HG03342 (cell line): Measurements from ENCODE around the gene DOCK4.
A peak's percentile ranks its signal among the peaks of the same experiment; 100 is the strongest.

Experiments
- ATAC-seq: cut with Tn5 transposase; IDR thresholded peaks from one replicate; pipeline ENCODE4 v1.9.1; 2021; ENCODE audit warnings: mild to moderate bottlenecking, moderate library complexity; ENCODE audit not compliant: unreplicated experiment

Gene DOCK4

DNA sequence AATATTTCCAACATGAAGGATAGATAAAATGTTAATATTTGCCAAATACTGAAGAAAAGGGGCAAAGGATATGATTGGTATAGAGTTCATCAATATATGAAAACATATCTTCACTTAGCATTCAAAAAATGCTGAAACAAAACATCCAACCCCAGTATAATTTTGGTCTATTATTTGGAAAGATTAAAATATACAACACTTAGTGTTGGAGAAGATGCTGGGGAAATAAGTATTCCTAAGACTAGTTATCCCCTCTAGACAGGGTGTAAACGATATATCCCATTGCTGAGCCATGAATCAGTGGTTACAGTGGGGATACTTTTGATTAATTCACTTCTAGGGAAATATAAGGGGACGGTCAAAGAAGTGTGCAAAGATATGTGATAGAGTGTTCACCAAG is 456.6 kb downstream of the DOCK4 start:
- ATAC-seq: no peak

DNA sequence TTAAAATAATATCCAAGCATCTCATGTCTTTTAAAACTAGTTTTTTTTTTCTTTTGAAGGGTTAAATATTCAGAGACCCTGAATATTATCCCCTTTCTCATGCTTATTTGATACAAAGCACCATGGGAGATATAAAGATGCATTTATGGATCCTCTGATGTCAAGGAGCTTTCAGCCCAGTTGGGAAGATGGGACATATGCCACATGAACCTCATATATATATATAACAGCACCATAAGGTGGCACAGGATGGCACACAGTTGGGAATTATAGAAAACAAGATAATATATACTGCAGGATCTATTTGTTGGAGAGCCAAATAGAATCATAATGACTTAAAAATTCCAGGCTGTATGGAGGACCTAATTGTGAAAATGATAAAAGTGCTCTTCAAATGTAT is 458.5 kb downstream of the DOCK4 start:
- no peak for ATAC-seq

DNA sequence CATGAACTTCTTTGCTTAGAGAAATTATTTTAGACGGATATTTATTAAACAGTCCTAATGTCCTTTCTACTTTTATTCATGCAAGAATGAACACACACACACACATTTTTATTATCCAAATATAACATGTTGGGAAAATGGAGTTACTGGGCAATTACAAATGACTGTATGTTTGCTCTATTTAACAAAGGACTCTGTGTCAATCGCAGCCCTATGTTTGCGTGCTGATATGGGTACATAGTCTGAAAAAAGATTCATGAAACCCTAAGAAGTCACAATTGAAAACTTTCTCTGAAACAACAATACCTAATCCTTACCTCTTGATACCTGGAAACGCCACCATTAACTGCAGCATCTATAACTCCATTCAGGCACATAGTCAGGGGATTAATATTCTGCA is 459.2 kb downstream of the DOCK4 start:
- no peak for ATAC-seq

DNA sequence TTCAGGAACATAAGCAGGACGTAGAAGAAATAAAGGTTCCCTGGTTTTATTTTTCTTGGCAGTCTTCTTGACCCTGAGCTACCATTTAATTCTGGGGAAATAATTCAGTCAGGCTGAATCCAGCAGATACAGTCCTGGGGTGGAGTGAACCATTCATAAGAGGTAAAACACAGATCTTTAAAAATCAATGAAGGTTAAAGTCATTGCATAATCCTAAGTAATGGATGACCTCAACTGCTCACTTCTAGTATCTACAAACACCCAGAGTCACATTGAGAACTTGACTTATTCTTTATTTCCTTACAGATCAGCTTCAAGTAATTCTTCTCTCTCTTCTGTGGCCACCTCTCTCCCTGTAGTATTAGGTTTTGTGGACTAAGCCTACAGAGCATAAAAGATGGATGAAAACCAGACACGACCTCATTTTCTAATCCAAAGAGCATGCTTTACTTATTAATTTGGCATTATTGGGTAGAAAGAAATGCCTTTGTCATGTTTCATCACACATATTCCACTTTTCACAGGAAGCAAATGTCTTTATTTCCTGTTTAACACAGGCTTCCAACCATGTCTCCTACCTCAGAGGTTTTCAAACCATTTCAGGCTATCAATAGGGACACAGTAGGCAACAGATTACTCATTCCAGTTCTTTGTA is 461.6 kb downstream of the DOCK4 start:
- ATAC-seq: no peak

DNA sequence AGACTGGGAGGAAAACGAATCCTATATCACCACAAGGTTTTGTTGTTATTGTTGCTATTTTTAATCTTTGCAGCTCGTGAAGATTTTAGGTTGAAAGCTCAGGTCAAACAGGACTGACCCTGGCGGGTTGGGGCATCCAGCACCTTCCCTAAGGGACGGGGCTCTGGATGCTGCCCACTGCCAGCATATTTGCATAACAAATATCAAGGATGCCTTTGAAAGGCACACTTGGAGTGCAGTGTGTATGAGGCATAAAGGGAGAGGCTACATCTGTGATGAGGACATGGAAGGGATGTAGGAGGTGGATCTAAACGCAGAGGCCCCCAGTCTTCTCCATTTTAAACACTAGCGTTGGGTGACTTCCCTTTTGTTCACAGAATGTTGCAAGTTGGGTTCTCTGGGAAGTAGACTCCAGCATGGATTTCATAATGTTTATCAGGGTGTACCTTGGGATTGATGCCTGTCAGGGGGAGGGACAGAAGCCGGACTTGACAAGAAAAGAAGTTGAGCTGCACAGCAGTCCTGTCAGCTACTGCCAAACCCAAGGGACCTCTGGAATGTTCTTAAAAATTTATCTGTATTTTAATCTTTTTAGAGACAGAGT is 462.9 kb downstream of the DOCK4 start:
- ATAC-seq: no peak

DNA sequence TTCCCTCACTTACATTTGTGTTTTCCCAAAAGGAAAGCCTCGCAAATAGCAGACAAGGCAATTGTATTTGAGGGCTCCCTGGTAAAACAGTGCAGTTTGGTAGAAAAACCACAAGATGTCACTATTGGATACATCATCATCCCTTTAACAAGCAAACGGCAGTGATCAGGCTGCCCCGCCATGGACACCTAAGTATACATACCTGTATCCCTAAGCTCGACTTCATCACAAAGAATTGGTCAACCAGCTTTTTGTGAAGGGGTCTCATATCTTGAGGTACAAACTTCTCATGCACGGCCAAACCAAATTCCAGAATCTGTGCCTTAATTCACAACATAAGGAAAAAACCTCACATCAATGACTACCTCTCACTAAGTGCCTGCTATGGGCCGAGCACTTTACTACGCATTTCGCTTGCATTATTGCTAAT is 464.4 kb downstream of the DOCK4 start:
- peak; percentile 94 for ATAC-seq

DNA sequence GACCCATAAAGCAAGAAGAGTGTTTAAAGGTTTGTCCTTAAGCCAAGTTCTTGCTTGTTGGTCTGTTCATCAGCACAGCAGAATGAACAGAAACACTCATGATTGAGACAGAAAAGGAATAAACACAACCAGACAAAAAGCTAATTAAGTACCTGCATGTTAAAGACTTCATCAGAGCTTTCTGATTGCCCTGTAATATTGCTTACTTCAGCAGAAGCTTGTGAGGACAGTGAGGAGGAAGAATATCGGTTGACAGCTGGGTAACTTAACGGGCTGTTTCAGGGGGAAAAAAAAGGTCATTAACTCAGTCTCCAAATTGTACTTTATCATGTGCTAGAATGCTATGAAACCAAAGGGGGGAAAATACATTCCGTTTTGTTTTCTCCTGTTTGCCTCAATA is 465.3 kb downstream of the DOCK4 start:
- no peak for ATAC-seq

DNA sequence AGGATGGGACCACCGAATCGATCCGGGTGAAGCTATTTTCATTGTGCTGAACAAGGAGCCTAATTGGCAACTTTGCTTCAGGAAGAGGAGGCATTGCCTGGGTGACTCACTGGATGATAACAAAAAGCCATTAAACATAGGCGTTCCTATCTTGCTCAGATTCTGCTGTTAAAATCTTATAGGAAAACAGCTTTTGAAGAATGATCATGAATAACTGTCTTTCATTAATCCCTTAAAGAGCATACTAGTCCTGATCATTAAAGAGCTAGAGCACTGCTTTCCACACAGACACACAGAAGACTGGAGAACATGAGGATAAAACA is 469.7 kb downstream of the DOCK4 start:
- ATAC-seq: no peak

DNA sequence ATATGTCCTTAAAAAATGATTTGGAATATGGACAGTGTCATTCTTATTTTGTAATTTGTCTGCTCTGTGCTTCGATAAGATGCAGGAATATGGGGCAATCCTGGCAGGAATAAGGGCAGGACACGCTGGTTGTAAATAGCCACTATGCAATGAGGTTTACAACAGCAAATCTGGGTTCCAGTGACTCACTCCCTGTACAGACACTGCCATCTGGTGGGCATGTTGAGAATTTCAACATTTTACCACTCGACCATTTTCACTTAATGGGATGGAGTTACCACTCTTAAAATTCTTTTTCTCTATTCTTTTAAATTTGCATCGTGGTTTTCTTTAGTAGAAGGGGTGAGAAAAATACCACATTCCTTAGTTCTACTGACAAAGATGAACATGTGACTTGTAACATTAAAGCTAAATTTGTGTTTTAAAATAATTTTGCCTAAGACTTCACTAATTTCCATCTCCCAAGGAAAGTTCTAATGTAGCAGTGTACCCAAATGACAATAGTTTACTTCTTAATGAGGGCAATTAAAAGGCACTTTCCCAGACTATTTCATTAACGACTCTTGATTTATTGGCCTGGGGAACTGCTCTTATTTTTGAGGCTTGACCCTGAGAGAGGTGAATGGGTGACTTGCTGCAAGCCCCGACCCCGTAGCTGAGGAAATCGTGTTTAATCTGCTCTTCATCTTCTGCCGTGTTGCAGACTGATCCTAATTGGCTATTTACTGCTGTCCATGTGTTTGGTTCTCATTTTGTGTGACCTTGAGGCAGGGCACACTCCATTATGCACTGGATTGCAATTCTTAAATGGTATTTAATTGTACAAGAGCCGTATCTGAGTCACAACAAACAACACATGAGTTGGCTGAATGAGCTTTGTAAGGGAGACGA is 470.3 kb downstream of the DOCK4 start:
- peak; percentile 76 for ATAC-seq

DNA sequence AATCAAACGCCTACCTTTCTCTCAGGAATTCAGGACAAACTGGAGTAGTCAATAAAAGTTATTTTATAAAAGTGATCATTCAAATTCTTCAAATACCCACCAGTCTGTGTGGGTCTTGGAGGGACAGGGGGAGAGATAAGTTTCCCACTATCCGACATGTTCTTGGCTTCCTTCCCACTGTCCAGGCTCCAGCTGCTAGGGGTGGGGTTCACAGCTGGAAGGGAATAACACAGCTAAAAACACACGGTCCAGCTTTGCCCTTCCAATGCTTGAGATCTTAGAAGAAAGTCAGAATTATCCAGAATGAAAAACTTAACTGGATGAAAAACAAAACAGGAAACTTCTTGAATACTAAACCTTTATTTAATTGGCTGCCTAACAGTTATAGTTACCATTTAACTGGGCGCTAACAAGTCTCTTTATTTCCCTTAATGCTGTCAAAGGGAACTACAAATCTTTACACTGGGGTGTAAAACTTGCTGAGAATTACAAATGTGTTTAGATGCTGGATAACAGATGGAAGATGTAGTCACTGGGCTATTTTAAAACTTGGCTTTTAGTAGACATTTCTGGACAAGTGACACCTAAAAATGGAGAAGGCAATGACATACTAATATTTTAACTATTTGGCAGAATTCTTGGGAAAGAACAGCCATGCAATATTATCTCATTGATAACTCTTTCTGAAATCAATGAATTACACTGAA is 471.1 kb downstream of the DOCK4 start:
- no peak for ATAC-seq

DNA sequence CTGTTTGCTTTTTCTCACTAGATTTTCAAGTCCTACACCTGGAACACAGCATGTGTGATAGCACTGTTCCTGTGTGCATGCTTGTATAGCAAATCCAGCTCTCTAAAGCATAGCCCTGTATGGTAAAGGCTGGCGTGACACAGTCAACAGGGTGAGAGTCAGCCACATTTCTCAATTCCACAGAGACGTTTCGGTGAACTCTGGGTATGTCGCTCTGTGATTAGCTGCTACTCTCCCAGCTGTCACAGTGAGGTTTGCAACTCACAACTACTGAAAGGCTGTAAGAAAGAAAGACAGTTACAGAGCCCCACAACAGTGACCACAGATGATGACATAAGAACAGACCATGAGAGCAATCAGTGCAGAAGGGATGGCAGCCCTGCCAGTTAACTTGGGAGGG is 473.3 kb downstream of the DOCK4 start:
- ATAC-seq: no peak

DNA sequence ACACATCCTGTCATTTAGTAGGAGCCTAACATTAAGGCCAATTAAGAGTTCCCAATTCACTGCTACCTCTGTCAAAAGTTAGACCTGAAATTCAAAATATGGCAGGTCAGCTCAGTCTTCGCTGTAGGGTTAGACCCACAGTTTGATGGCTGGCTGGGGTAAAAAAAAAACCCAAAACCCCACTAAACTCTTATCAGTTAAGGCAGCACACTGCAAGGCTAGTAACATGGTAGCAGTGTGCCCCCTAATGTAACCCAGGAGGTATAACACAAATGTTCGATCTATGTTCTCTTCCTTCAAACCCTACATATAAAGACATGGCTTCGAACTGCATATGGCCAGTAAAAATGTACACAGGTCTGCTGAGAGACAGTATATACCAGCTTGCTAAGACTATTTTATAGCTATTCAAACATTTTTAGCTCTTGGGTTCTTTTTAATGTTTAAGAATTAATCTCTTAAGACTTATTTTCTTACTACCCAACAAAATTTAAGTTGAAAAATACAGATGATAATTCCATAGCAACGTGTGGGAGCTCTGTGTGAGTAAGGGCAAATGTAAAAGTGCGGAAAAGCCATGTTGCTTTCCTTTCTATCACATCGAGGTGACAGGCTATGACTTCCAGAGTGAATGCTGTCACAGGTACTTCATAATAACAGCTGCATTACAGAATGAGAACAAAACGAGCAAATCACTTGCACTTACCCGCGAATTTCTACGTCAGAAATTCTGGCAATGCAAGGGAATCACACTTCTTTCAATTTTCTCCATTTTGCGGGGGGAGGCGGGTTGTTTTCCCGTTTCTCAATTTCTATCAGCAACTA is 475.5 kb downstream of the DOCK4 start:
- ATAC-seq: peak; percentile 57

DNA sequence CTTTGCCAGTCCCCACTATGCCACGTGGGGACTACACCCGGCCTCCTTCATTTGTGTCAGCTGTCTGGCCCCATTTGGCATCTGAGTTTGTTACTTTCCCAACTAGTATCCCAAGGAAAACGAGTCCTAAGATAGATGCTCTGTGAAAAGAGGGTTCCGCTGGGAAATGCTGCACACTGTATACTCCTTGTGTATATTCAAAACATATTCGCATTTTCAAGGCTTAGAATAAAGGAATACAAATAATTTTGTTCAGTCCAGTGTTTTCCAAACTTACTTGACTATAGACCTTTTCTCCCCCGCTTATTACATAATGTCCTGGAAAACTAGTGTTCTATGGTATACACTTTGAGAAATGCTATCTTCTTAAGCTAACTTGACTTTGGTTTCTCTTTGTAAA is 476.1 kb downstream of the DOCK4 start:
- ATAC-seq: no peak

DNA sequence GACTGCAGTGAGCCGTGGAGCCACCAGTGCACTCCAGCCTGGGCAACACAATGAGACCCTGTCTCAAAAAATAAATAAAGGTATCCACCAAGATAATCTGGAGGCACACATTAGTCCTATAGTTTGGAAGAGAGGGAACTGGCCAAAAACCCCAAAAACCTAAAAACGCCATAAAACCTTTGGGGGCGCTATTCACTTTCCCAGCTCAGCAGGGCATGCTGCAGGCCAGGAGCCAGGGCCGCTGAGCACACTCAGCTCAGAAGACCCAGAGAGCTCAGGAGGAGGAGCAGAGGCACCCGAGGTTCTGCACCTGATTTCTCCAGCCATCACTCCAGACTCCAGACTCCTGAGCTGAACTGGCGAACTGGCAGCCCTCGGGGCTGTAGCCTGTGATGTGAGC is 476.7 kb downstream of the DOCK4 start:
- ATAC-seq: no peak

DNA sequence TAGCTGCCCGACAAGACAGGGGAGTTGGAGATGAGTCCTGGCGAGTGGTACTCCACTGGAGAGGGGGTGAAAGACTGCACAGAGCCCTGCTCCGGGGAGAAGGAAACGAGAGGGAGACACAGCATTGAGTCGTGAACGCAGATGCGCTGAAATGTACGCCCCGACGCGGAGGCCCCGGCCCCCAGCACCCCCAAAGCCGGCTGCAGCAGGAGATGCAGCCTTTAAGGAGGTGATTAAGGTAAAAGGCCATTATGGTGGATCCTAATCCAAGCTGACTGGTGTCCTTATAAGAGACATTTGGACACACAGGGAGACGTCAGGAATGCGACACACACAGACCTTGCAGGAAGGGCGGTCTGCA is 477.6 kb downstream of the DOCK4 start:
- no peak for ATAC-seq

DNA sequence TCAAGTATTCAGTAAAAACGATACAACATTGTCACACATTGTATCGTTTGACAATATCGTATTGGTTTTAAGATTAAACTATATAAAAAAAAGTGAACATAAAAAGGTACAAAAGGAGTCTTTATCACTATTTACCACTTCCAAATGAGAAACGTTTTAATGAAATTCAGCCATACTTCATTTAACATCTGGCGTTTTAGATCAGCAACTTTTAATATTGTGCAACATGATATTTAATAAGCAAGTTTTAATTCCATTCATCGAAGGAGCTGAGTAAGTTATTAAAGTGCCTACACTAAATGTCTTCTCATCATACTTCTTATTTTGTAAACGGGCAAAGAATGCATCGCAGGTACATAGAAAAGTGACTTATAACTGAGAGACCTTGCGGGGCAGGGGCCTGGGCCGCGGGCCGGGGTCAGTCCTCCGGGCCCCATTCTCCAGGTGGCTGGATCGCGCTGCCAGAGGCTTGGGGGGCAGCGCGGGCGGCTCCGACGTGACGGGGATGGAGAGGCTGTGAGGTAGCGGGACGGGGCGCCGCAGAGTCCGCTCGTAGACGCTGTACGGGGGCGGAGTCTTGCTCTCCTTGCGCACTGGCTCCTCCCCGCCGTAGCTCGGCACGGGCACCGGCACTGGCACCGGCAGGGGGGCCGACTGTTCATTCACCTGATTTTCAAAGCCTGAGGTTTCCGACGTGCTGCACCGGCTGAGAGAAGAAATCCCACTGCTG is 478.1 kb downstream of the DOCK4 start:
- no peak for ATAC-seq

DNA sequence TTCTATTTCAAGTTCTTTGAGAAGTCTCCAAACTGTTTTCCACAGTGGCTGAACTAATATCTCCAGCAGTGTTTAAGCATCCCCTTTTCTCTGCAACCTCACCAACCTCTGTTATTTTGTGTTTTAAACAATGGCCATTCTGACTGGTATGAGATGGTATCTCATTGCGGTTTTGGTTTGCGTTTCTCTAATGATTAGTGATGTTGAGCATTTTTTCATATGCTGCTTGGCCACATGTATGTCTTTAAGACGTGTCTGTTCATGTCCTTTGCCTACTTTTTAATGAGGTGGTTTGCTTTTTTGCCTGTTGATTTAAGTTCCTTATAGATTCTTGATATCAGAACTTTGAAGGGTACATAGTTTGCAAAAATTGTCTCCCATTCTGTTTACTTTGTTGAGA is 487.3 kb downstream of the DOCK4 start:
- no peak for ATAC-seq

DNA sequence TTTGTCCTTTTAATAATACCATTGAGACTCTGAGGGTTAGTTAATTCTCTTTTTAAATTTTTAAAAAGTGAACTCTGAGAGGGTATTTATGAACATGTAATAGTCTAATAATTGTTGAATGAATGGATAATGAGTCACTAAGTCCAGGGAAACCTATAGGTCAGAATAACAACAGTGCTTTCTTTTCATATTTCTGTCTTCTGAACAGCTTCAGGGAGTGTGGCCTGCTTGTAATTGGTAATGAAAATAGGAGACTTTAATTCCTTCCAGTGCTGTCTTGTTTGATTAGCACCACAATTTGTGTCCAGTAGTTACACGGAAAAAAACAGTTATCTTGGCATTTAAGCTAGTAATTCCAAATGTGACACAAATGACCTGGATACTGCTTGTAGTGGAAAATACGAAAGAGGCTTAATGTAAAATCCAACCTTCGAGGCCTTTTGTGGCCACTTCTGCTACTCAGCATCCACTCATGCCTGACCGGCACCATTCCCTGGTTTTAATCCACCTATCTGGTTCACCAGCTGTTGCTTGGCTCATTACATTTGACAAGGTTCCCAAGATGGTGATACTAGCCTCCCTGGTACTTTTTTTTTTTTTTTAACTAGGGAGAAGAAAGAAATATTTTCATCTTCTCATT is 494.7 kb downstream of the DOCK4 start:
- no peak for ATAC-seq

DNA sequence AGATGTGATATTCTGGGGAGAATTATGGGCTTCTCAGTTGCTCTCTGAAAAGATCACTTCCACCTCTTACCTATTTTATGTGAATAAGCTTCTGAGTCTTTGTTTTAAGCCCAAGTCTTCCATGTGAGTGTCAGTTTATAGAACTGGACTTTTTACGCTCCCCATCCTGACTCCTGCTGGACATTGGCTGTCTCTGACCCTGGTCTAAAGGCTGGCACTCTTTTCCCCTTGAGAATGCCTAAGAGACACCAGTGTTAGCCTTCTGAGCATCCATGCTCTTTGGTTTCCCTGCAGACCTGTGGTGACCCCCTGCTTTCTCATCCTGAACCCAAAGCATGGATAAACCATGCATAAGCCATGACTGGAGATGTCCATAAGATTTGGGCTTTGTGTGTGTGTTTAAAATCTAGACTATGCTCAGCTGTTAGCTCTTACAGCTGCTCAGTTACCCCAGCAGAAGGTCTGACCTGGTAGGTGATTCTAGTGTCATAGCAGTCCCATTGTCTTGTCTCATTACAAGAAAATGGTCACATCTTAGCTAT is 495.3 kb downstream of the DOCK4 start:
- ATAC-seq: no peak
